Measurements from ENCODE around the gene TNKS2.
"Not testable (repeated sequence)": the region's sequence is repeated elsewhere in the genome, so short reads cannot be mapped to it uniquely, and the experiment has no call there.

The TNKS2 gene

DNA sequence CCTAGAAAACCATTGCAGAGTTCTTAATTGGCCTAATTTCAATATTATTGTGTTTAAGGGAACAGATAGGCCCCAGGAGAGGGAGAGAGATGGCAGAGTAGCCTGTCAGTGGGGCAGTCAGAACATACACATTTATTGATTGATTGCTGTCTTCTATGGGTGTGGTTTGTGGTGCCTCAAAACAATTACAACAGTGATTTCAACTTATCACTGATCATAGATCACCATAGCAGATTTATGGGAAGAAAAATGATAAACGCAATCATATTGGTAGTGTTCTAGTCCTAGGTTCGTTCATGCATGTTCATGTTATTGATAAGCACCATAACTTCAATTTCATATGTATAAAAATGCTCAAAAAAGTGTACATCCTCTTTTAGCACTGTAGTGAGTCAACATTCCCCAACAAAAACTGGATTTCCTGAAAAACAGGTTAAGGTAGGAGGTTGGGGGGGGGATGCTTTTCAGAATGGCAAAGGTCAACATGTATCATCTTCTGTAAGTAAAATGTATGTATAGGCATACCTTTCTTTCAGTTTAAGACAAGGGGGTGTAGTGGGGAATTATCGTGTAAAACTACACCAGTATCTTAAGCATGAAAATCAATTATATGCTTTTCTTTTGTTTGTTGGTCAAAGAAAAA lies 1.1 kb upstream of the TNKS2 start:
- peak in 1 of 2 experiments; percentile 2 for DNase-seq

DNA sequence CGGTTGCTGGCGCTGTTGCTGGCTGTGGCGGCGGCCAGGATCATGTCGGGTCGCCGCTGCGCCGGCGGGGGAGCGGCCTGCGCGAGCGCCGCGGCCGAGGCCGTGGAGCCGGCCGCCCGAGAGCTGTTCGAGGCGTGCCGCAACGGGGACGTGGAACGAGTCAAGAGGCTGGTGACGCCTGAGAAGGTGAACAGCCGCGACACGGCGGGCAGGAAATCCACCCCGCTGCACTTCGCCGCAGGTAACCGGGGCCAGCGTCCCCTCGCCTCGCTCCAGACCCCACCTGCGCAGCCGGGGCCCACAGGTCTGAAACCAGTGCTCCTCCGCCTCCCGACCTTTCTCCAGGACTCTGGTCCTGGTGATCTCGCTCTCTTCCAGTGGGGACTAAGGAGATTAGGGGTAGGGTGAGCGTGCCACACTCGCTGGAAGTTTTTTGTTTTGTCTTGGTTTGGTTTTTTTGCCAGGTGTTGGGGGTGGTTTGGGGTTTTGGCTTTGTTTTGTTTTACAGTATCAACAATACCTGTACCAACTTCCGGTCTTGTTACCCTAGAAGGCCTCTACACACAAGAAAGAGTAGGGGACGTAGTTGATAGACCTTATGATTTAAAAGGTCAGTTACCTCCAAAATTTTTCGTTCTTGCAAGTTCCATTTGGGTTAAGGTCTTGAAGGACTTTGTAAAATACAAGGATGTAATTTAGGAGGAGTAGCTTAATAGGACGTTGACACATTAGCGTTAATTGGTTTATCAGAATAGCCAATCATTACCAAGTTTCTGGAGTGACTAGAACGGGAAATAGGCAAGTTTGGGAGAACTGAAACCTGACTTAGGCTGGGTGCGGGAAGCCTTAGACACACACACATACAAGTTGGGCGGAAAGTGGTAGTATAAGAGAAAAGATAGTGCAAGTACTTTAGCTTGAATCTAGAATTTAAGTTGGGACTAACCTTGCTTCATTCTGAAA lies 704 bp downstream of the TNKS2 start:
- peak in 1 of 2 experiments; percentile 24 for DNase-seq

GRCh38 chr10:91799612-91799975 lies 1.4 kb downstream of the TNKS2 start:
- no peak for DNase-seq

- DNase-seq: no peak
Measured at GRCh38 chr10:91800182-91800581, 2.0 kb downstream of the TNKS2 start.

GRCh38 chr10:91800756-91801155 lies 2.5 kb downstream of the TNKS2 start:
- DNase-seq: no peak

DNA sequence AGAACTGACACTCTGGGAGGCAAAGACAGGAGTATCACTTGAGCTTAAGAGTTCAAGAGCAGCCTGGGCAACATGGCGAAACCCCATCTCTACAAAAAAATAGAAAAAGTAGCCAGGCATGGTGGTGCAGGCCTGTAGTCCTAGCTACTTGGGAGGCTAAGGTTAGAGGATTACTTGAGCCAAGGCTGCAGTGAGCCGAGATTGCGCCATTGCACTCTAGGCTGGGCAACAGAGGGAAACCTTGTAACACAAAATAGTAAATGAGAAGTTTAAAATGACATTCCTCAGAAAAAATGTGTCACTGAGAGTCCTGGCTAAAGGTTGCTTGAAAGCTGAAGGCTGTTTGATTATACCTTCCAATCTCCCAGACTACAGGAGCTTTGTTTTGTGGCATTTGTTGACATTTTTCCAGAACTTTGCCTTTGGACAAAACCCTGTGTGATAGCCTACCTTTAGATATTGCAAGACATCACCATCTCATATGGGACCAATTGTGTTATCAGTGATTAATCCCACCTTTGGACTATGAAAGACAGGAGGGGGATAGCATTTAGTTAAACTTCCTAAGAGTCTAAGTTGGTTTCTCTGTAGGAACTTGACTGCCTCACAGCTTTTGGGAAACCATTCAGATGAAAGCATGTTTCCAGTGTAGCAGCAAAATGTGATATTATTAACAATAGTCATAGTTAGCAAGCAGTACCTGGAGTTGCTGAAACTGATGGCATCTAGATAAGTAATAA lies 5.3 kb downstream of the TNKS2 start:
- no peak for DNase-seq

DNA sequence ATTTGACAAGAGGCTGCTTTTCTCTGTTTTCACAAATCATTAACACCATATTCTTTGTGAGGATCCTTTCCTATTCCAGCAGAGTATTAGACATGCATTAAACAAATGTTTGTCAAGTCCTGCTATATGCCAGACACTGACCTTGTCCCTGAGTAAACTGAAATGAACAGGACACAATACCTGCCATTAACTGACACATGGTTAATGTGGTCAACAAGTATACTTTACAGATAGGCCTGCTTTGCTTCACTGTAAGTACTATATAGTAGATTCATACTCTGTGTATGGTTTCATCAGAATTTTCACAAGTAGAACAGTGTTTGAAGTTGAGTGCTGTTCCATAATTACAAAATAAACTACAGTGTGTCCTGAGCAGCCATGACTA lies 5.9 kb downstream of the TNKS2 start:
- no peak for DNase-seq

GRCh38 chr10:91805110-91805838 lies 7.0 kb downstream of the TNKS2 start:
- no peak for DNase-seq

DNA sequence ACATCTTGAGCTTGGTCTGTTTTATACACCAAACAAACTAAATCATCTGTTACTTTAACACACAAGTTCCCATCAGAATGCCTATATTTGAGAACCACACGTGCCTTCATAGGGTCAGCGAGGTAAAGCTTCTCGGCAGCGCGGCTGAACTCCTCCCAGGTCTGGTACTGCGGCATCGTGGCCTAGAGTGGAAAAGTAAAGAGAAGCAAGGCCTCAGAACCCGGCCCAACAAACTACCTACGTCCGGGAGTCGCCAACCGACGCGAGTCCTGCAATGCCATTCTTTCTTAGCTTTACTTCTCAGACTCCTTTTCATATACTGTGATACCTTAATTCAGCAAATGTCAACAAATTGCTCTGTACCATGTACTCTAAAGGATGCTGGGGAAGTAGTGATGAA lies 9.0 kb downstream of the TNKS2 start:
- not testable (repeated sequence) for DNase-seq

GRCh38 chr10:91813251-91813650 lies 15.0 kb downstream of the TNKS2 start:
- DNase-seq: no peak

- DNase-seq: no peak
Measured at GRCh38 chr10:91816981-91817380, 18.8 kb downstream of the TNKS2 start.

GRCh38 chr10:91820144-91820543 lies 21.9 kb downstream of the TNKS2 start:
- no peak for DNase-seq

DNA sequence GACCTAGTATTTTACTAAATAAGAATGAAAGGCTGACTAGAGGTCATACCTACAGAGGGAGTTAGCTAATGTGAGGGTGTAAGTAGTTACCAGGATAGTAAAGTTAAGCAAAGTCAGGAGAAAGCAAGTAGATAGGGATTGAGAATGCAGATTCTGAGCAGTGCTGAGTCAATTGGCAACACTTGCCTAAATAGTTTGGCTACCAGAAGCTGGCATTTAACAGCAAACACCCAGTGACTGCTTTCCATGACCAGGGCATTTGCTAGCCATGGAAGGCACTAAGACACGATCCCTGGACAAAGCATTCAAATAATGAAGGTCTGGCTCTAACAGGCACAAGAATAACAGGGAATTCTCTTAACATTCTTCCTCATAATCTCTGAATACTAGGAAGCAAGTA lies 25.9 kb downstream of the TNKS2 start:
- DNase-seq: no peak

GRCh38 chr10:91829268-91829667 lies 31.0 kb downstream of the TNKS2 start:
- DNase-seq: no peak

DNA sequence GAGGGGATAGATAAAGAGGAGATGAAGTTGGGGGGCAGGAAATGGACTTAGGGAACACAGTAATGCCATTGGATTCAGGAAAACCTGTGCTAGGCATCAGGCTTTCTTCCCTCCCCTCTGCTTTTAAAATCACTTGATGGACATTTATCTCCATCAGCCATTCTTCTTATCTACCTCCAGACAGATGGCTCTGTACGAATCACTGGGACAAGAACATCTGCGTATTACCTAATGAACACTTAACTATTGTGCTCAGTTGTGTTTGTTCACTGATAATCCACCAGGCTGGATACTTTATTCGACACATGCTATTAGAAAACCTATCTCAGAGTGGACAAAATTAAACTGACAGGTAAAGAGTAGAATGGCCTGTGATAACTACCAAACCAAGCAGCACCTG lies 40.0 kb downstream of the TNKS2 start:
- no peak for DNase-seq

- no peak for DNase-seq
Measured at GRCh38 chr10:91843083-91843482, 44.9 kb downstream of the TNKS2 start.

DNA sequence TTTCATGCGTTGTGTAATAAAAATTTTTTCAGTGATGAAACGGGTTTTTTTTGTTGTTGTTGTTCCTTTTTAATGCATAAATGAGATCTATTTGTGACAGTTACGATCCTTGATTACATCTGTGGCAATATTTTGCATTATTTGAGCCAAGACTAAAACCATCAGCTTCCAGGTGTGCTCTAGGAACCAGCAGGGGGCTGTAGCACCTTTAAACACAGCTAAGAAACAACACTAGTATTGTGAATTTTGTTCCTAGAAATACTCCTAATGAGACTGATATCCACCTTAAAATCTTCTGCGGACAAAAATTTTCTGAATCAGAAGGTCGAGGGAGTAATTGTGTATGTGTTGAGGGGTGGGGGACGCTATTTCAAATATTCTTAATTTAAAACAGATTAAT lies 58.4 kb downstream of the TNKS2 start:
- DNase-seq: peak in 1 of 2 experiments; percentile 1

DNA sequence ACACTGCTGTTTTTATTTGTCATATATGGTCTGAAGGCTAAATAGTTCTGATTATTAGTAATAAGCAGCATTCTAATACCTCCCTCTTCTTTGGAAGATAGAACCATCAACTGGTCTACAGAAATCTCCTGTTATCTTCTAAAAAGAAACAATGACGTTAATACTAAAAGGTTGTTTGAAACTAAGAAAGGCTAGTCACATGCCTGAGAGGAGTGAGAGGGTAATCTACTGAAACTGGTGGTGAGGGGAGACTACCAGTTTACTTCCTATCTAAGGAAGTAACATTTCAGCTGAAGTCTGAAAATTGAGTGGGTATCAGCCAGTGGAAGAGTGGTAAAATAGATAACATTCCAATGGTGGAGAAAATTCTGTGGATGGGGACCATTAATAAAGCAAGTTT lies 62.7 kb downstream of the TNKS2 start:
- DNase-seq: no peak

DNA sequence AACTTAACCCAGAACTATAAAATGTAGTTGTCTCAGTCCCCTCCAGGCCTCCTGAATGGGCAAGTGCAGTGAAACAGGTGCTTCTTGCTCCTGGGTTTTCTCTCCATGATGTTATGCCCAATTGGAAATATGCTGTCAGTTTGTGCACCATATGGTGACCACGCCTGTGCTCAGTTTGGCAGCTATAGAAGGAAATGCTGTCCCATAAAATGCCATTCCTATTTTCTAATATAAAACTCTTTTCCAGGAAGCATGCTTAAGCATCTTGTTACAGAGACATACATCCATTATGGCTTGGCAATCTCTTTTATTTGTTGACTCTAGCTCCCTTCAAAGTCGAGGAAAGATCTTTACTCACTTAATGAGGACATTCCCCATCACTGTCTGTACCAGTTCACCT lies 65.9 kb downstream of the TNKS2 start:
- DNase-seq: no peak

GRCh38 chr10:91864744-91865143 lies 66.5 kb downstream of the TNKS2 start:
- DNase-seq: no peak

GRCh38 chr10:91865562-91866081 lies 67.4 kb downstream of the TNKS2 start:
- no peak for DNase-seq

DNA sequence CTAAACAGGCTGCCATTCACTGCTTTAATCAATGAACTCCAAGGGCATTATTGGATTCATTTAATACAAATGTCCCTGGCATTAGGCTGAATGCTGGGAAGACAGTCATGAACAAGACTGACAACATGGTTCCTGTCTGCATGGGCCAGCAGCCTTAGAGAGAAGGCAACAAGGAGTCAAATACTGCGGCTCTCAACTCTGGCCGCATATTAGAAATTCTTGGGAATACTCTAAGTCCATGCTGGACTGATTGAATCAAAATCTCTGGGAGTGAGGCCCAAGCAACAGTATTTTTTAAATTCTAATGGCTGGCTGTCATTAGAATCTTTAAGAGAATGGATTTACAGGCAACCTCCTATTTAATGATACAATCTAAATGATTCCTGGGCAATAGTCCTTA lies 76.9 kb downstream of the TNKS2 start:
- DNase-seq: no peak

DNA sequence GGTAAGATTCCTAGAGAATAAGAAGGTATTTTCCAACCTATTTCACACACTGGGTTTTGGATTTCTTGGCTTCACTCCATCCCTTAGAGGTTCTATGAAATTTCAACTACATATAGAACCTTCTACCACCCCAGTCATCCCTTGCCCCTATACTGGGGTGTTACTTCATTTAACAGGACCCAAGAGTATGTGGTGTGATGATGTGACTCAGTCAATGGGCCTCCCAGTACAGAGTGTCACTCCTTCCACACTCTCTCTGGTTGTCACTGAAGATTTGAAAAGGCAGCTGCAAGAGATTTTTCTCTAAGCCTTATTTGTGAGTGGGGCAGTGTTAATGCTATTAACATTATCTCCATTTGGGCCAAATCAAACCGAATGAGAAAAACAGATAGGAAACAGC lies 77.6 kb downstream of the TNKS2 start:
- DNase-seq: no peak

Measured in SW 1271 (cell line).